HG02763 (cell line): ENCODE measurements around the gene SGCB.

ENCODE experiments used
- ATAC-seq: cut with Tn5 transposase; IDR thresholded peaks from one replicate; pipeline ENCODE4 v1.9.1; 2021; ENCODE audit warnings: mild to moderate bottlenecking, moderate library complexity; ENCODE audit not compliant: unreplicated experiment

The SGCB gene

DNA sequence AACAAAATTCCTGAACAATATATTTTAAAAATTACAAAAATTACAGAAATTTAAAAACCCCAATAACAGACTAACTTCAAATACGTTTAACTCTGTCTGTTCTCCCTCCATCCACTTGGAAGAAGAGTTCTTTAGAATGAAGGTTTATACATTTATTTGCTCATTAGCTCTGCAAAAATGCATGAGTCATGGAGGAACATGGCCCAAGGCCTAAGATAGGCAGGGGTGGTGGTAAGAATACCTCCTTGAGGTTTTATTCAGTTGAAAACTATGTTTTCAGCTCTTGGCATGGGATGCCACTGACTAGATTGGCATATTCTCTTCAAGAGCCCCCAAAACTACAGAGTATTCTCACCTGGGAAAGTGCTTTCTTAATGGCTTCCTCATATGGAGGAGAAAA lies 9.1 kb downstream of the SGCB start:
- no peak for ATAC-seq

DNA sequence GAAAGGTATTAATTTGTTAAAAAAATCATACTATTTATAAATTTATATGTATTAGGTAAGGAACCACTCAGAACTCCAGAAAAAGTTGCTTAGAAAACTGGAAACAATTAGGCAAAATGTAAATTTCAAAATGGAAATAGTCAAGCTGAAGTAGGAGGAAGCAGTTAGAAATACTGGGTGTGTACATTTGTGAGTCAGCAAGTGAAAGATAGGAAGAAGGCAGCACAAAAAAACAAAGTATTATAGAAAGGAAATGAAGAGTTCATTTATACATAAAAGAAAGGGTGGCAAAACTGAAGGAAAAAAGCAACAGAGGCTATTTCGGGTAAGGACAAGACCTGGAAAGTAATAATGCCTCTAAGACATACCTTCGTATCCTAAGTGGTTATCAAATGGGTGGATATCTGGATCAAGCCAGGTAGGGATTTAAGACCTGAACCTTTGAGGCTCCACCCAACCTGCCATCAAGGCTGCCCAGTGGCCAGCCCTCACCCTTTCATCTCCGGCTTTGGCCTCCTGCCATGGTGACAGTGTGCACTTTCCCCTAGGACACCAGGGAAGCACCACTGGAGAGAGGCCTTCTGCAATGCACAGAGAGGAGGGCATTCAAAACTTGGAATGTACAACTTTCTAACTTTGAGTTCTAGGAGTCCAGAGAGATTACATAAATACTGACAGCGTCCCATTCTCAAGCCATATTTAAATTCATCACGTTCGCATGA lies 18.0 kb downstream of the SGCB start, which contains the start of gene LRRC66:
TSS of gene LRRC66 (minus strand) at position 428 of the 722 bp plus-strand sequence. CDS start 2,750 bp downstream, outside the sequence.
- ATAC-seq = no peak

DNA sequence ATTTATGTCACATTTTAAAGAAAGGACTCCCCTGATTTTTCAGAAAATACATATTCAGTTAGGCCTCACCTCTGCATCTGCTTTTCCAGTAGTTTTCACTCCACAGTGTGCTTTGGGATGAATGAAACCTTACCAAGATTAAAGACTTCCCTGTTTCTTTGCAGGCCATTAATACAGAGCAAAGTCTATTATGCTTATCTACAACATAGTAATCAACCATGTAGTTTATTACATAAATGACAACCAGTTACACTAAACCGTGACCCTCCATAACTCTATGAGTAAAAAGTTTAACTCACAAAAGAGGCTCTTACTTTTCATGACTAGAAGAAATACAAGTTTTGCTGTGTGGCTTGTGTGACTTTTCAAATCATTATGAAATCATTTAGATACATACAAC lies 20.3 kb downstream of the SGCB start:
- no peak for ATAC-seq

DNA sequence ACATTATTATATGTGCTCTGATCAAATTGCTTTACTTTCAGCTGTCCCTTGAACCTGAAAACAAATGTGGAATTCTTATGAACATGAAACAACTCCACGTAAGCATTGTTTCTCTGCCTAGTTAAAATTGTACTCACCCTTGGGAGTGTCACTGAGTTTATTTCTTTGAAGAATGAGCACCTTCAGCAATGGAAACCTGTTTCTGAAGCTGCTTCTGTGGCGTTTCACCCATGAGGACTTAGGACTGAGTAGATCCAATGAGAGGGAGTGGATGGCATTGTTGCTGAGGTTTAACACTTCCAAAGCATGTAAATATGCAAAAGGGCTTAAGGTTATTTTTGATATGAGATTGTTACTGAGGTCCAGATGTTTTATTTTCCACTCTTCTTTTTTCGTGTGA lies 21.1 kb downstream of the SGCB start:
- no peak for ATAC-seq

DNA sequence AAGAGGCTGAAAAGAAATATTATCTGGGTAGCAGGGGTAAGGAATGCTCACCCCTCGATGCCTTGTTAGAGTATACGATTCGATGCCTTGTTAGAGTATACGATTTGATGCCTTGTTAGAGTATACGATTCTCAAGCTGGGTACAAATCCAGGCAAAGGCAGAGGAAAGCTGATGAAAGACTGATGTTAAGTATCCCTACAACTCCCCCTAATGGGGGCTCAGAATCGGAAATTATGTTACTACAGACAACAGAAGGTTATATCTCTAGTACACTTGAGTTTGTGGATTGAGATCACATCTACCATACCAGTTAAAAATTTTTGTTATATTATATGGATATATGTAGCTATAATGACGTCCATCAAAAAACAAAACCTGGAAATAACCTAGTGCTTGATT lies 22.7 kb downstream of the SGCB start:
- no peak for ATAC-seq

DNA sequence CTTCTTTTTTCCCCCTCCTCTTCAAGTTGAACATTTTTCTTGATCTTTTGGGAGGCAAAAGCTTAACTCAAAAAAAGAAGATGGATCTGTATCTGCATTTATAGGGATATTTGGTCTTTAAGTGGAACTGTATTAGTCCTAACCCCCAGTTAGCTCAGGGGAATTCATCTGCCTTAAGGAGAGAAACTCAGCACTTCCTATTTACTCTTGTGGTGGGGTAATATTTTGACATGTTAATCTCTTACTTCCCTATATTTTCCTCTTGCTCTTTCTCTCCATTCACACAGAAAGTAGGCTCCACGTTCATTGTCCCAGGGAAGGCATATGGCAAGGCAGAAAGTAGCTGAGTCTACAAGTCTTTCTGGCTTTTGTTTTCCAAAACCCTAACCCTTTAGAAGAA lies 23.2 kb downstream of the SGCB start:
- ATAC-seq = no peak

DNA sequence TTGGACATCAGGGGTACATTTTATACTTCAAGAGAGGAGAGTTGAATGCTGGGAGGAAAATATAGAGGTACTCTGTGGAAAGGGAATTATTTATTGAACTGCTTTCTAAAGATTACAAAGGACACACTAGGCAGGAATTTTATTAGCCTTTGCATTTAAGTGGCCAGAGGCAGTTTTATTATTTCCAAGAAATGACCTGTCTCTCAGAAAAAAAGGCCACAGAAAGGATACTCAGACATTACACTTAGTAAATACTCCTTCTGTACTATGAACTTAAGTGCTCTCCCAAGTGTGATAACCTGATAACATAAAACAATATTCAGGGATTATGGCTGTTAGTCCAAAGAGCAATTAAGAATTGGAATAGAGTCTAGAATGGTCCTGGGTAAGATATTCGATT lies 25.4 kb downstream of the SGCB start:
- no peak for ATAC-seq

DNA sequence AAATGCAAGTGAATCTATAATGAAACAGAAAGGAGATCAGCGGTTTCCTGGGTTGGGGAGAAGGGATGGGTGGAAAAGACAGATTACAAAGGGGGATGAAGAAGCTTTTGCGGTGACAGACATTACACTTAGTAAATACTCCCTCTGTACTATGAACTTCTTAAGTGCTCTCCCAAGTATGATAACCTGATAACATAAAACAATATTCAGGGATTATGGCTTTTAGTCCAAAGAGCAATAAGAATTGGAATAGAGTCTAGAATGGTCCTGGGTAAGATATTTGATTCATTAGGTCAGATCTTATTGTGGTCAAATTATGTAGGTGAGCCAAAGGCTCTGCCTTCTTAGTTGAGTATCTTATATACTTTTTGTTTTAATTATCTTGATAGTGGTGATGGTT lies 27.1 kb downstream of the SGCB start:
- ATAC-seq = no peak

DNA sequence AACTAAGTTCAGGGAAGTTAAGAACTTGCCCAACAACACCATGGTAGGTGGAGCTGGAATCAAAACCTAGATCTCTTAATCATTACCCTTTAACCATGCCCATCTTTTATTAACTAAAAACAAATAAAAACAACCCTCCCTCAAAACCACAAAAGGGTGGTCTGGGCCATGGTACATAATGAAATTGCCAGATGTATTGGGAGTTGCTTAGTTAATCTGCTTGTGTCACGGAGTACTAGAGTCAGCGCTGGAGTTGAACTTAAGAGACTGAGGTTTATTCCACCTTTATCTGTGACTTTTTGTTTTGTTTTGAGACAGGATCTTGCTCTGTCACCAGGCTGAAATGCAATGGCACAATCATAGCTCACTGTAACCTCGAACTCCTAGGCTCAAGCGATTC lies 31.2 kb downstream of the SGCB start:
- no peak for ATAC-seq

DNA sequence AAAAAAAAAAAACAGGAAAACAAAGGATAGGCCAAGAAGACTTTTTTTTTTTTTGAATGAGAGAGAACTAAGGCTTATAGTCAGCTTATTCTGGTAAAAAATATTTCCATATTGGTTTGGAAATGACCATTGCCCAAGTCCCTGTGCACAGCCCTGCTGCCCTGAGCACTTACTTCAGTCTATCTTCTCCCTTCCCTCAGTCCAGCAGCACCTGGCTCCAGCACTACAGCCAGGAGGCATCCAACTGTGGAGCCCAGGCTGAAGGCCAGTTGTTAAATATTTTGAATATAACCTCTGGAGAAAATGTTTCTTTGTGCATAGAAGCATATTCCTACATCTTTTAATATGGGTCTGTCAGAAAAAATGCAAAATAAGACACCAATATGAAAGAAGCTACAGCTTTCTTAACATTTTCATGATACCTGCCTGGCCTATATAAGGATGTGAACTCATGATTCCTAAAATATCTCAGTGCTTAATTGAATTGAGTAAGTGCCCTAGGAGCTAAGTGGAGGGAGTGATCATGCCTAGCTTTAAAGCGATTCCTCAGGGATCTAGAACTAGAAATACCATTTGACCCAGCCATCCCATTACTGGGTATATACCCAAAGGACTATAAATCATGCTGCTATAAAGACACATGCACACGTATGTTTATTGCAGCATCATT lies 32.4 kb downstream of the SGCB start:
- ATAC-seq = no peak

DNA sequence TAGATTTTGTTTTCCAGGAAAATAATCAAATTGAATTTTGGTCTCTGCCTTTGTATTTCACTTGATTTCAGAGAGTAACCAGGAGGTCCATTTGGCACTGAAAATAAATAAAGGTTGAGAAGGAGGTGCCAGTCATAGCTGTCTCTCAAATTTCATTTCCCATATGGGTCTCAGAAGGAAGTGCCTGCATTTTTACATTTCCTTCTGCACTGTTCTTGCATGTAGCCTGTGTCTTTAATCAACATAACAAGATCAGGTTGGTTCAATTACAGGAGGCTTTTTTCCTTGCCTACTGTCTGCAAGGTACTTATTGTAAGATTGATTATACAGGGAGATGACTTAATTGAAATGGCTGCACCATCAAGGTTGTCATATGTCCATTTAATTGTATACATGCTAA lies 33.7 kb downstream of the SGCB start:
- no peak for ATAC-seq

DNA sequence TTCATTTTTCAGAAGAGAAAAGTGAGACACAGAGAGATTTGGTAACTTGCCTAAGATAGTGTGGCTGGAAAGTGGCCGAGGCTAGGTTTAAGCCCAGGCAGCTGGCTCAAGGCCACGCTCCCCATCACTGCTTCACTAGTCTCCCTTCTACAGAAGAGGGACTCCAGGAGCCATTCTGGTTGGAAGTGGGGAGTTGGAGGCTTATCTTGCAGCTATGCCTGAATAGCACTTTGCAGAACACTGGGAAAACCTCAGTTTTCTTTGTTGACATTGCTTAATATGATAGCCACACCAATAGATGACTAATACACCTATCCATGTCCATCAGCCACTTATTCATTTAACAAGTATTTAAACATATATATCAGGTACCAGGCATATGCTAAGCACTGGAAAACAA lies 36.5 kb downstream of the SGCB start:
- ATAC-seq = no peak

DNA sequence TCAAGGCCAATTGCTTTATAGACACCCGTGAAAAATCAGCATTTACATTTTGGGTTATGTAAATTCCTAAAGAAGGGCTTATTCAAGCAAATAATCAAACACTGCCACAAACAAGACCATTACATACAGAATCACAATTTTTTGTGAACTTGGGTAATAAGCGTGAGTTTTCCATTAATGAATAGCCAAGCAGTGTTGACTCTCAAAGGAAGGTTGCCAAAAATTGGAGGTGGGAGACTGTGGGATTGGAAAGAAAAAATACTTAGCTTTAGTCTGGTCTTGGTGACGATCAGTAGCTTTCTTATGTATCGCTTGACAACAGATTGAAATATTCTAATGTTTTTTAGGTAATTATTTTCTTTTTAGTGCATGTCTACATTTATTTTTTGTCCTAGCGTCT lies 38.8 kb downstream of the SGCB start:
- ATAC-seq = no peak

DNA sequence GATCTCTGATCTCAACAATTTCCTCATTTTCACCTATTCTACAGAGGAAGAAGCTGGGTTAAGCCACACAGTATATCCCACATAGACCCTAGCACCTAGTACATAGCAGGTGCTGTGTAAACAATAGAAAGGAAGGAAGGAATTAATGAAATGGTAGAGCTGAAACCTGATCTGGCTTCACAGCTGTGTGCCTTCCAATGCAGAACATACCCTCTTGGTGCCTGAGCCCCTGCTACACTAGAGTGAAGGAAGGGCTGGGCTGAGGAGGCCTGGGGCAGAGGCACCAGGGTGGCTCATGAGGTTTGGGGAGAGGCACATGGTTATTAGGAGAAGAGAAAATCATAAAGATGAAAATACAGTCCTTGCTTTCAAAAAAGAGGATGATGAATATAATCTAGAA lies 39.3 kb downstream of the SGCB start:
- no peak for ATAC-seq

DNA sequence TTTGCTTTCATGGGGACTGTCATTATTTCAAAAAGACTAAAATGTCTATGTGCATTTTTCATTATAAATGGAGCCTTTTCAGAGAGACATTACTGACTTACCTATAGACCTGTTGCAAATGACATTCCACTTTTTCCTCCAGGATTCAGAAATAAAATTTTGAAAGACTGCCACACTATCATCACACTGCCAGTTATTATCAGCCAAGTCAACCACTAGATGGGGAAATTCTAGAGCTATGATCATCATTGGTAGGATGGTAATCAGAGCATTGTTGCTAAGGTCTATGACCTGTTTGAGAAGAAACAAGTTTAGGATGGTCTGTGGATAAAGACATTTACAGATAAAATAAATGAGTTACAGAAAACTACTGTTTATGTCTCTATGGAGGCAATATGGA lies 40.5 kb downstream of the SGCB start:
- ATAC-seq = no peak

DNA sequence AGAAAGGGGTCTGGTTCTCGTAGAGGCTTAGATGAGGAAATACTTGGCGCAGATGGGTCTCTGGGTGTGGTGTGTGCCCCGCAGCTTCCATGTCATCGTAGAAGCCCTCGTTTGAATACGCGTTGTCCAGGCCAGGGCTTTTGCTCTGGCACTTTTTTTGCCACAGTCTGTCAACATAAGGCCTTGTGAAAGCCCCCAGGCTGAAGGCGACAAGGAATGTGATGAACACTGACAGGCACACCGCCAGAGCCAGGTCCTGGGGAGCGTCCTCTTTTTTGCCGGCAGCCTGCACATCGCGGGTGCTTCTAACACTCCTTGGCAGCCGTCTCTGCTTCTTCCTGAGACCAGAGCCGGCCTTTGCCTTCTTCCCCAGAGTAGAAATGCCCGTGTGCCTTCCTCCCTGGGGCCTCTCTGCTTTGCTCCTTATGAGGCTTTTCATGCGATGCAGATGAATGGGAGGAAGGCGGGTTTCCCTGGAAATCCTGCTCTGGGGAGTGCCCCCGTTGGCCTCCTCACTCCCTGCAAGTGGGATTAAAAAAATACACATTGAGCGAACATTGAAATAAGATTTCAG lies 42.4 kb downstream of the SGCB start:
- ATAC-seq = no peak
